HG03135 (cell line): ENCODE results near the gene GRB2.
"Not testable (repeated sequence)": the region's sequence is repeated elsewhere in the genome, so short reads cannot be mapped to it uniquely, and the experiment has no call there.

Experiments
- ATAC-seq: cut with Tn5 transposase; IDR thresholded peaks from one replicate; pipeline ENCODE4 v1.9.1; 2021; ENCODE audit warnings: mild to moderate bottlenecking, moderate library complexity; ENCODE audit not compliant: unreplicated experiment

GRB2 gene

DNA sequence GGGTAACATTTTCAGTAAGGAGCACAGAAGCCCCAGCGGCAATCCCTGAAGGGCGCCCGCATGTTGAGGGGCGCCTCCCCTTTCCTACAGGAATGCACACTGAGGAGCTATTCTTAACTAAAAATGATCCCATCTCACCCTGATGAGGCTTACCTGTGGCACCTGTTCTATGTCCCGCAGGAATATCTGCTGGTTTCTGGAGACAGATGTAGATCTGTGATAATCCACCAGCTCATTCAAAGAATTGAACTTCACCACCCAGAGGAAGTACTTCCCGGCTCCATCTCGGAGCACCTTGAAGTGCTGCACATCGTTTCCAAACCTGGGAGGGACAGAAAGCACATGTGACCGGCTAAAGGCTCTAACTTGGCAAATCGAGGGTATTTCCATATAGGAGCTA lies 84.0 kb downstream of the GRB2 start:
- no peak for ATAC-seq

GRCh38 chr17:75319904-75320691 lies 85.4 kb downstream of the GRB2 start:
- ATAC-seq = peak; percentile 51

DNA sequence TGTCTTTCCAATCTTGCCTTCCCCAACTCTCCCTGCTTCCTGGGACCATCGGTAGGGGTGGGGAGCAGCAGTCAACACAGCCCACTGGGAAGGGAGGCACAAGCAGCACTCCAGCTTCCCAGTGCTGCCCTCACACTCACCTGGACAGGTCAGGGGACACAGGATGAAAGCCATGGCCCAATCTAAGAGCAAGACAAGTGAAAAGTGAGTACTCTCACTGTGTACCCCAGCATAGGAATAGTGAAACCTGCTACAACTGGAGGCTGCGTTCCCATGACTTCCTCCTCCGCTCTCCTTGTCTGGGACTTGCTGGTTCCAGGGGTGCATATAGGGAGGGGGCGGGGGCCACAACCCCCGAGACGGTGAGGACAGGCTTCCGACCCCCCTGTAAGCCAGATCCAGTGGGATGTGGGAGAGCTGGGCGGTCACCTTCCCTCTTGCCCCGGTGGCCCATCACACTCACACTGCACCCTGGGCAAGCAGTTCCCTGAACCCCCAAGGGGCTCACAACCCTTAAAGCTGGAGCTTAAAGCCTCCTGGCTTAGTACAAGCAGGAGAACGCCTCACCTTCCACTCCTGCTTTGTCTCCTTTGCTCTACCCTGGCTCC lies 86.8 kb downstream of the GRB2 start:
- ATAC-seq = no peak

DNA sequence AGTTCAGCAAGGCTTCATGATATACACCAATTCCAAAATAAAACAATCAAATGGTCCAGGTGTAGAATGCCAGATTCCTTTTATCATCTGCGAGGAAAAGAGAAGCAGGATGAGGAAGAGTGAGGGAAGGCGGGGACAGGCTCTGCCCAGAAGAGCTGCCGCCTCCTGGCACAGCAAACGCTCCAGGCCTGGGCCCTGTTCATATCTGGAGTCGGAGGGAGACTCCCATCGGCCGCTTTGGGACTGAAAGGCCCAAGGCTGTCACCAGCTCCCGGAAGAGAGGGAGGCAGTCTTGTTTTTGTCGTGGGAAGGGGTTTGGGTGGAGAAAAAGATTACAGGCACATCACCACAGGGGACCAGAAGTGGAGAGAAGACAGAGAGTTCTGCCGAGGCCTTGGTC lies 87.3 kb downstream of the GRB2 start:
- ATAC-seq = no peak

- ATAC-seq = no peak
Observed at GRCh38 chr17:75317671-75318070, 87.8 kb downstream of the GRB2 start.

GRCh38 chr17:75316253-75316652 lies 89.2 kb downstream of the GRB2 start:
- no peak for ATAC-seq

DNA sequence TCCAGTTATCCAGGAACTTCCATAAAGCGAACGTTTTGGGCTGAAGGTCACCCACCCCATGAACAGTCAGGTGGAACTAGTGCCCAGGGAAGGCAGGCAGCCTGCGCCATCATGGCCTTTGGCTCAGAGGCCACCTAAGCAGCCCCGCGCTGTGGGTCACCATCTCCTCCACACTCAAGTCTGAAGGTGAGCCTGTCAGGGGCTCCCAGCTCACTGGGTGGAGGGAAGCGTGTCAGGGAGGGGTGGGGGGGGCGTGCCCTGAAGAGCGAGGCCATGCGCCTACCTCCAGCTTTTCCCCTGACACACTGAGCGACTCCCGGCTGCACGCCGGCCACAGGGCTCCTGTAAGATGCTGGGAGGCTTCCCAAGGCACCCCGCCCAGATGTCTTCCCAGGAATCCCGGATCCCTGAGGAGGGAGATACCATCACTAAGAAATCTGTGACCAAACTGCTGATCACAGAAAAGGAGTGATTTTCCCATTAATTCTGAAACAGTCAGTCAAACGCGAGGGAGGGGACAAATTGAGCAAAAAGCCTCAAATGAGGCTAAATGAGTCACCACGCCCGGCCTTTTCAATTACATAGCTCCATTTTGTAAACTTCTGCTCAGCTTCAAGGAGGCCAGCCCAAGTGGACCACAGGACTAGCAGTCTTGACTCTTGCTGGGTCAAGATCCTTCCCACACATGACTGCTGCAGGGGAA lies 89.8 kb downstream of the GRB2 start:
- no peak for ATAC-seq

GRCh38 chr17:75313941-75314551 lies 91.4 kb downstream of the GRB2 start:
- ATAC-seq = no peak

DNA sequence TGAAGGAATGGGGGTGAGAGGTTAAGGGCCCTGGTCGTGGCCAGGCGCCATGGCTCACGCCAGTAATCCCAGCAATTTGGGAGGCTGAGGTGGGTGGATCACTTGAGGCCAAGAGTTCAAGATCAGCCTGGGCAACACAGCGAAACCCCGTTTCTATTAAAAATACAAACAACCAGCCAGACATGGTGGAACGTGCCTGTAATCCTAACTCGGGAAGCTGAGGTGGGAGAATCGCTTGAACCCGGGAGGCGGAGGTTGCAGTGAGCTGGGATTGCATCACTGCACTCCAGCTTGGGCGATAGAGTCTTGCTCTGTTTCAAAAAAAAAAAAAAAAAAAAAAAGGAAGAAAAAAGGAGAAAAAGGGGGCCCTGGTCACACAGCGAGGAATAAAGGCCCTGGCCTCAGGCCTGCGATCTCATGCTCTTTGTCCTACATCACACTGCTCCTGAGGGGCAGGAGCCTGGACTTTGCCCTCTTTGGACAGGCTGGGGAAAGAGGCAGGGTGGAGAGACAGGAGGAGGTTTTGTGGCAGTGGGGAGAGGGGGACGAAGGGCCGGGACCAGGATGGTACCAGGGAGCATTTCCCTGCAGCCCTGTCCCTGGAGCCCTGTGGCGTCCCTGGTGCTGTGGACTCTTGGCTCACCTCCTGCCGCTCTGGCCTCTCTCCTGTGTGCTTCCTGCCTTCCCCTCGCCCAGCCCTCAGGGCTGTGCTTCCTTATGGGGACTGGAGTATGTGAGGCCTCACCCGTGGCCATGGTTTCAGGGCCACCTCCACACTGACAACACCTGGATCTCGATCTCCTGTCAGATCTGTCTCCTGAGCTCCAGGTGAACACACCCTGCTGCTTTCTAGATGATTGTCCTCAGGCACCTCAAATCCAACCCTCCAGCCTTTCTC lies 96.5 kb downstream of the GRB2 start:
- no peak for ATAC-seq

DNA sequence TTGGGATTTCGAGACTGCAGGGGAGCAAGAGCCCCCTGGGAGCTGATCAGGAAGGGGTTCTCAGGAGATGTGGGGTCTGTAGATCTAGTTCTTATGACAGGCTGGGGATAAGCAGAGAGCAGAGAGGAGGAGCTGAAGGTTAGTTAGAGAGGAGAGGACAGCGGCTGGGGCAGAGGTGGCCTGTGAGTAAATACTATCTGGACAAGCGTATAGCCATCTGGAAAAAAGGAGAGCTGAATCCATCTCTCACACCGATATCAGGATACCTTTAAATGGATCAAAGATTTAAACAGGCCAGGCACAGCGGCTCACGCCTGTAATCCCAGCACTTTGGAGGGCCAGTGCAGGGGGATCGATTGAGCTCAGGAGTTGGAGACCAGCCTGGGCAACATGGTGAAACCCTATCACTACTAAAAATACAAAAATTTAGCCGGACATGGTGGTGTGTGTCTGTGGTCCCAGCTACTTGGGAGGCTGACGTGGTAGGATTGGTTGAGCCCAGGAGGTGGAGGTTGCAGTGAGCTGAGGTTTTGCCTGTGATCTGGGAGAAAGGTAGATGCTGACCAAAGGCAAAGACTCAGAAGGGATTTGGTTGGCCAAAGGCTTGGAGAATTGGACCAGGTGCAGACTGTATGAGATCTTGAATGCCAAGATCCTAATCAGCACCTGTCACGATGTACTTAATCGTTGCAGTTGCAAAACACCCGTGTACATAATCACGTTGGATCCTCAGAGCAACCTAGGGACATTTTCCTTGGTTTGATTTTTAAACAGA lies 97.3 kb downstream of the GRB2 start:
- no peak for ATAC-seq

DNA sequence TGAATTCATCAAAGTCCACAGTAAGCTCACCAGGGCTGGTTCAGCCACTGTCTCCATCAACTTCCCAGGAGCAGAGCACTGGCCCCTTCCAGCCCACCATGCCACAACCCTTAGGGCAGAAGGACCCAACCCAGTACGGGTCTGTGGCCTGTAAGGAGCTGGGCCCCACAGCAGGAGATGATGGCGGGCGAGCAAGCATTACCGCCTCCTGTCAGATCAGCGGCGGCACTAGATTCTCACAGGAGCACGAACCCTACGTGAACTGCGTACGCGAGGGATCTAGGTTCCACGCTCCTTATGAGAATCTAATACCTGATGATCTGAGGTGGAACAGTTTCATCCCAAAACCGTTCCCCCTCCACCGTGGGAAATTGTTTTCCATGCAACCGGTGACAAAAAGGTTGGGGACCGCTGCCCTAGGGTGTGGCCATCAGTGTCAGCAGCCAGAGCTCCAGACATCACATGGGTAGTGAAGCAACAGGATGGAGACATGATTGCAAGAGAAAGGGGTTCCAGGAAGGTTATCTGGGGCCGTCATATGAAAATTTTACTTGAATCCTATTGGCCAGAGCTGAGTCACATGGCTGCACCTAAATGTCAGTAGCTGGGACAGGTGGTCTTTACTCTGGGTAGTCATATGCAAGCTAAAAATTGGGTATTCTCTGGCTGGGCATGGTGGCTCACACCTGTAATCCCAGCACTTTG lies 103.8 kb downstream of the GRB2 start:
- ATAC-seq = no peak

- ATAC-seq = no peak
Observed at GRCh38 chr17:75301049-75301448, 104.4 kb downstream of the GRB2 start.

- no peak for ATAC-seq
Observed at GRCh38 chr17:75300280-75300679, 105.2 kb downstream of the GRB2 start.

DNA sequence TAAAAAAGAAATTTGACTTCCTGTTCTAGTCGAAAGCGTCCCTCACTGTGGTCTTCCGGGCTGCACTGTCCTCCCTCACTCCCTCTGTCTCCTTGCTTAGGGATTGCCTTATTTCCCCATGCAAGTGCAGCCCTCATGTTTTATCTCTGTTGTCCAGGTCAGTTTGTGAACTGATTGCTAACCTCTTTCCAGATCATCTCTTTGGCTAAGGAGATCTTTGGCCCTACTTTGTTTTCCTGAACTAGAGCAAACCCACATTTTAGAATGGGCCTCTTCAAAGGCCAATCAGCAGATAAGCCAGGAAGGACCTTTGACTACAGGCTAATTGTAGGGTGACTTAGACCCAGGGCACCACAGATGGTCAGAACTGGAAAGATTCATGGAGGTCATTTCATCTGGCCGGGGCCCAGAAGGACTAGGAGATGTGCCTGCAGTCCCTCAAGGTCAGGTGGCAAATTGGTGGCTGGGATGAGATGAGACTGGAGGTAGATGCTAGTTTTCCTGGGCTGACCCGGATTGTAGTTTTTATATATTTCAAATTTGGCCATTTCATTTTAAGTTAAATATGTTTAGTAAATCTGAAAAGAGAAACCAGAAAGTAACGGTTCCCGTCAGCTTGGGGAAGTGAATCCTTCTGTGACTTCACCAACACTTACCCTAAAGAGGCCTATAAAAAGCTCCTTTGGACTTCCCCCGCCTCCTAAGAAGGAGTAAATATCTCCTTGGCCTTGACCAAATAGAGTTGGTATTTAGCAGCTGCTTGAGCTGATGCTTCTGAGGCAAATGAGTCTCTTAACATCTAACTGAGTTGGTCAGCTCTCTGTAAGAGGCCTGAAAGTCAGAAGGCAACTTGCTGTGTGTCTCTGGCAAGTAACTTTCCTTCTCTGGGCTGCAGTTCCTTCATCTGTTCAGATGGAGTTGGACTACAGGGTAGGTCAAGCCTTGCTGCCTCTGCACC lies 110.0 kb downstream of the GRB2 start:
- peak; percentile 66 for ATAC-seq

- not testable (repeated sequence) for ATAC-seq
Observed at GRCh38 chr17:75292810-75293448, 112.5 kb downstream of the GRB2 start.

GRCh38 chr17:75289832-75290337 lies 115.6 kb downstream of the GRB2 start:
- ATAC-seq = peak; percentile 30

- ATAC-seq = peak; percentile 85
Observed at GRCh38 chr17:75289115-75289831, 116.2 kb downstream of the GRB2 start, which contains the start of gene SLC25A19. Gene SLC25A19 (minus strand): TSS chr17:75289433. CDS start chr17:75286764, 2,669 bp downstream.
